SKM-1 (cell line): Measurements from ENCODE around the gene FECH.
"Not testable (repeated sequence)": the region's sequence is repeated elsewhere in the genome, so short reads cannot be mapped to it uniquely, and the experiment has no call there.

ENCODE experiments used
- DNase-seq: peaks from one replicate; lab custom pipeline; 2025; ENCODE audit not compliant: unreplicated experiment; lab: John Stamatoyannopoulos, UW

Gene FECH

DNA sequence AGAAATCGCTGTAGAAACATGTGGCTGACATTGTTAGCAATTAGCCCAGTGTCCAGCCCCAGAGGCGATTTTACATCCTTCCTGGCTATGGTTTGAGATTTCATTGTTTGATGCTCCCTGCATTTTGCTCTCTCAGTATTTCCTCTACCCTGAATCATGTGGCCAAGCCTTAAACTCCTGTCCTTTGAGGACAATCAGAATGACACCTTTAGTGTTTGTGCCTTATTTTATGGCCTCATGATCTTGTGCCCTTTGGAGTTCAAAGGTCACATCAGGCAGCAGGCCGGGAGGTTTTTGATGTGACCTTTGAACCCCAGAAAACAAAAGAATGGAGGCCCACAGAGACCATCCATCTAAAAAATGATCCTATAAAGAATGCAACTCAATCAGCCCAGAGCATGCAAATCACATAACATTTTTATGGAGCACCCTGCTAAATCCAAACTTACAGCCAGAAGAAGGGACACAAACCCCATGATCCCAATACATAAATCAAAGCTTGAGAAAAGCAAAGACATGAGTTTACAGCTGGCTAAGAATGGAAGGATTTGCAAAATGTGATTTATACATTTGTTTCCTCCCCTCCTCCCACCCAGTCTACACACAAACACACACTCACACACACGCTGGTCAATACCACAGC is 52.5 kb downstream of the FECH start:
- DNase-seq = no peak

DNA sequence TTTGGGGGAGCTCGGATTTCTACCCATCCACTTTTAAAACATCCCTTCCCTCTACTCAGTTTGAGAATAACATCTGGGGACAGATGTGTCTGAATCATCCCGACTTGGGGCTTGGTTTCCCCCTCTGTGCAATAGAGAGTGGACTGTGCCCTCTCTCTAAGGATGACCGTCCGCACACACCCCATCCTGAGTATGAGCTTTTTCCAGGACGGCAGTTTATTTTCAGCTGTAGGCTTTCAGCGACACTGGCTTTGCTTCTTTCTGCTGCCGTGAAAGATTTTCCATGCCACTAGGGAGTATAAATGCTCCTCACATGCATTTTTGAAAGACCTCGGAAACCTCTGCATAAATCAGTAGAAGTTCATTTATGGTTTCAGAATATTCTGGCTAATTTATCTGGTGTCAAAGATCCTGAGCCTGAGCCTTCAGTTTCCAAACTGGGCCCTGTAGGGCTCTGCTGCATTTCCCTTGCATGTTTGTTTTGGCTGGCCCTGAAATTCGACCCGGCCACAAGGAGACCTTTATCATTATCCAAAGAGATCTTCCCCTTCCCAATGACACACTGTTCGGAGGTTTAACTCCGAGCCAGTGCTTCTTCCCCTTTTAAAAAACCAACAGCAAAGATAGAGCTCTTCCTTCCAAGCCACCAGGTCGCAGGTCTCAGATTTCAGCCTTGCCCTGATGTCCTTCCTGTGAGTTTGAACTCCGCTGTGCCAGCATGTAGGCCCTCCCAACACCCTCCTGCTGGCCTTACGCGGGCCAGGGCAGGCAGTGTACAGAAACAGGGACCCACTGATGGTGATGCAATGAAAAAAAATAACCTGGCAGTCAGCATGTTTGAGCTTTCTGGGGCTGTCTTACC is 53.3 kb downstream of the FECH start:
- peak; percentile 75 for DNase-seq

DNA sequence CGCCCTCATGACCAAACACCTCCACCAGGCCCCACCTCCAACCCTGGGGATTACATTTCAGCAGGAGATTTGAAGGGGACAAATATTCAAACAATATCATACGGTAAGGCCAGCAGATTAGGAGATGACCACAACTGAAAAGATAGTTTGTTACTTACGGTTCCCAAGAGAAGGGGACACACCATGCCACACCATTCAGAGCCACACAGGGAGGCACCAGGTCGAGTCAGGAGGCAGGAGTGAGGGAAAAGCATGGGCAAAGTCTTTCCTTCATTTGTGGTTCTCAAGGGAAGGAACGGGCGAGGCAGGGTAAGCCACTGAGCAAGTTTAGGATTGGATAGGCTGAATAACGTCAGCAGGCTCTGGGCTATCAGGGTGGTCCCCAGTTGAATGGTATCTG is 57.4 kb downstream of the FECH start:
- DNase-seq = no peak

DNA sequence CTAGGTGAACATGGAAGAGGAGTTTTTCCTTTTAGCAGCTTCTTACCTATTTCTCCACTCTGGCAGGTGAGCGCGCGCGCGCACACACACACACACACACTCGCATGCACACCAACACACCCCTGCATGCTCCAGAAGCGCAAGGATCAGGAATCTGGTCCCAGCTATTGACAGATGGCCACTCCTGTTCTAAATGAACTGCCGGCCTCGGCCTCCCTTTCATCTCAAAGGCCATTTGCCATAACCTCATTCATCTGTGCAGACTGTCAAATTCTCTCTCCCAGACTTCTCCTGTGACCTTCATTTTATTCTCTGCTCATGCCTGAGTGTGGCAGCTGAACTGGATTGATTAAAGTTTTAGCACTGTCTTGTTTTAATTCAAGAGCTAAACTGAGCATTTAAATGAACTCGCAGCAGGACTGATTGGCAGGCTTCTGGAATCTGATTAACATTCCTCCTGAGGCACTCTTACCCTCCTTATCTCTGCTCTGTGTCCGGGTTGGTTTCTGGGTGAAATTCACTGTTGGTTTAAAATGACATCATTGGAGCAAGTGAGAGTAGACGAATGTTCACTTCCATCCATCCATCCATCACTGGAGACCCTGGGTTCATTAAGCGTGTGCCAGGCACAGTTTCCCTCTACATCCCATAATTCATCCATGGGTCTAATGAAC is 58.8 kb downstream of the FECH start:
- DNase-seq = no peak

DNA sequence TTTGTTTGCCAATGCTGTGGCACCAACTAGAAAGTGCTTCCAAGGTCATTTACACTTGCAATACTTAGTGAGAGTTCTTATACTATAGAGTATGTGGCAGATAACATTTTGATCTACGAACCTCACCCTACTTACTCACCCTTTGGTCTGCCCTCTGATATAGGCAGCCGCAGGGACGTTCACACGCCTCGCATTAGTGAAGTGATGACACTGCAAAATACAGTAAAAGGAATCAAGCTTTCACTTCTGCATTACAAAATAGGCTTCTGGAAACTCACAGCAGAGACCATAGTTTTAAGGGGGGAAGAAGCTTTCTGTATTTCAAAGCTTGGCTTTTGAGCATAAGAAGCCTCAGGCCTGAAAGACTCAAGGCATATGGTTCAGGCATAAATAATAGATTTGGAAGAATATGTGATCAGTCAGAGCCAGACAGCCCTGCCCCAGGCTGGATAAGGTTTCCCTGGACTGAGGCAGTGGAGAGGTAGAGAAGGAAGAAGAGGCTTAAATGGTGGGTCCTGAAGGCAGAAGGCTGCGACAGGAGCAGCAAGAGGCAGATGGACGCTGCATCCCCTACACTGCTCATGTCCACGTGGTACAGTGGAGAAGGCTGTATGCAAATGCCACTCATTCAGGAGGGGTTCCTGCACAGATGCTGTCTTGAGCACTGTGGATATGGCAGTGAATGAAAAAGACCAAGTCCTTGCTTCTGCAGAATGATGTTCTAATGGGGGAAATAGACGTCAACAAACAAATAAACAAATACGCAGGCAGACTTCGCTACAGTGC is 63.1 kb downstream of the FECH start:
- peak; percentile 45 for DNase-seq

DNA sequence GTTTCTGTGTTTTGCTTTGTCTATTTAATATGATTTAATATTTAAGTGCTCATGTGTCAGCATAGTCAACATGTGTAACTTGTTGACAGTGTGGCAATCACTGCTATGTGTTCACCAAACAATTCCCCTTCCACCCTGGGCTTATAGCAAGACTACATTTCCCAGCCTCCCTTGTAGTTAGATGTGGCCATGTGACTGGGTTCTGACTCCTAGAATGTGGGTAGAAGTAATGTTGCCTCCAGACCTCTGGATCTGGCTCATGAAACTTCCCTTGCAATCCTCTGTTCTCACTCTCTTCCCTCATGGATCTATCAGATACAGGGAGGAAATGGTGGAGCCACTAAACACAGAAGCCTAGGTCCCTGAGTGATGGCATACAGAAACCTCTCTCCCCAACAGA is 64.2 kb downstream of the FECH start:
- DNase-seq = not testable (repeated sequence)

DNA sequence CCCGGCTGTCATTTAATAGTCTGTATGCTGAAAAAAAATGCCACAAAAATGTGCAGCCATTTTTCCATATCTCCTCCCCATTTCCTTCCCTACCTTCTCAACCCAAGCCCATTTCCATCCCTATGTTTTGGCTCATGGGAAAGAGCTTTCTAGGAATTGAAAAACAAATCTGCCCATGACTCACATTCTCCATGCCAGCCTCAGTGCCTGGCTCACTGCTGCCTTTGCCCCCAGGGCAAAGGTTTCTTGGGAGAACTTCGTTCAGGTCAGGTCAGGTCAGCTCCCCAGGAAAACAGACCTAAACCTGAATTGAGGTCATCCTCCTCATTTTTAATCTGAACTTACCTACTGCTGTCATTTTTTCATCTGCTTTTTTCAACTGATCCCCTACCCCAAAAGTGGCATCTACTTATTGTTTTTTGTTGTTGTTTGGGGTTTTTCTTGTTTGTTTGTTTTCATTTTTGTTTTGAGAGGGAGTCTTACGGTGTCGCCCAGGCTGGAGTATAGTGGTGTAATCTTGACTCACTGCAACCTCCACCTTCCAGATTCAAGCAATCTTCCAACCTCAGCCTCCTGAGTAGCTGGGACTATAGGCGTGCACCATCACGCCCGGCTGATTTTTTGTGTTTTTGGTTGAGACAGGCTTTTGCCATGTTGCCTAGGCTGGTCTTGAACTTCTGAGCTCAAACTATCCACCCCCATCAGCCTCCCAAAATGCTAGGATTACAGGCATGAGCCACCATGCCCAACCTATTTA is 66.7 kb downstream of the FECH start:
- DNase-seq = no peak

DNA sequence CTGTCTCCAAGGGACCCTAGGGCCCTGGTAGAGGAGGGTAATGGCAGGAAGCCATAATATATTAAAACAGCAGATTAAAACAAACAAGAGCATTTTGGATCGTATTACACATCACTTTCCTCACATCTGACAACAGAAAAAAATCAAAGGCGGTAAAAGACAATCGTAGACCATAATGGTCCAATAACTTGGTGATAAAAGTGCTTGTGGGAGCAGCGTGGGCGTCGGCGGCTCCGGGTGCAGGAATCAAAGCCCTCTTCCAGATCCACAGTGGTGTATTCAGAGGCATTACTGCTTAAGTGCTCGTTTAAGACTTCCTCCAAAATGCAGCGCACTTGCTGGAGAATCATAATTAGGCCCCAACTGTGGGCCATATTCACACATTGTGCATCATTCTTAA is 68.0 kb downstream of the FECH start:
- DNase-seq = no peak

DNA sequence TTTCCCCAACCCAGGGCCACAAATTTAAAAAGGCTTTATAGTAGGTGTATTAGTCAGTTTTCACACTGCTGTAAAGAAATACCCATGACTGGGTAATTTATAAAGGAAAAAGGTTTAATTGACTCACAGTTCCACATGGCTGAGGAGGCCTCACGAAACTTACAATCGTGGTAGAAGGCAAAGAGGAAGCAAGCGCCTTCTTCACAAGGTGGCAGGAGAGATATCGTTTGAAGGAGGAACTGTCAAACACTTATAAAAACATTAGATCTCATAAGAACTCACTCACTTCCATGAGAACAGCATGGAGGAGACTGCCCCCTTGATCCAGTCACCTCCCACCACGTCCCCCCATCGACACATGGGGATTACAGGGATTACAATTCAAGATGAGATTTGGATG is 70.4 kb downstream of the FECH start:
- DNase-seq = no peak

DNA sequence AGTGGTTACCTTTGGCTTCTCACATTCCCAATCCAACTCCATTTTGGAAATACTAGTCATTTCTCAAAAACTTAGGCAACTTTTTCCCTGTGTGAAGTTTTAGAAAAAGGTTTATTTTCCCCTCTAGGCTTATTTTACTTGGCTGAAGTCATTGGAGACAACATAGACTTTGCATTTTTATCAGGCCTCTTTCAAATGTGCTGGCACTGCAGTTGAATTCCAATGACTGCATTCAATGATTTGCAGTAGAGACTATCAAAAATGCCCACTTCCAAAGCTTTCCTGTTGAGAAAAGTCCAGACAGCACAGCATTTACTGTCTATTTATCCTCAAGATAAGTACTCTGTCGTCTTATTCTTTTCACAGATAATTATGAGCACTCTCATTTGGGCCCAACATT is 81.3 kb downstream of the FECH start:
- DNase-seq = no peak

DNA sequence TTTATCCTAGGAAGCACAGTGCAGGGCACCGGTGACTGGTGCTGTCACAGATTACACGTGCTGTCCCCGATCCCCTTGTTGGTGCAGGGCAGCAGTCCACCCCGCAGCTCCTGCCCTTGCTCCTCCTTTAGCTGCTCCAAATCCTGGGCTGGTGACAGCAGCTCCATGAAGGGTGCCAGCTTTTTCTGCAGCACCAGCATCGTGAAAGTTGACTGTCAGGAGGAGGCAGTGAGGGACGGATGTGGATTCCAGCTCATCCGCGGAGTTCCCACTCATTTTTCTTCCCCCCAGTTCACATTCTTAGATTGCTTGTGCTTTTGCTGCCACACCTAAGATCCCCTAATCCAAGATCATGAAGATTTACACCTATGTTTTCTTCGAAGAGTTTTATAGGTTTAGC is 83.9 kb downstream of the FECH start:
- DNase-seq = no peak

DNA sequence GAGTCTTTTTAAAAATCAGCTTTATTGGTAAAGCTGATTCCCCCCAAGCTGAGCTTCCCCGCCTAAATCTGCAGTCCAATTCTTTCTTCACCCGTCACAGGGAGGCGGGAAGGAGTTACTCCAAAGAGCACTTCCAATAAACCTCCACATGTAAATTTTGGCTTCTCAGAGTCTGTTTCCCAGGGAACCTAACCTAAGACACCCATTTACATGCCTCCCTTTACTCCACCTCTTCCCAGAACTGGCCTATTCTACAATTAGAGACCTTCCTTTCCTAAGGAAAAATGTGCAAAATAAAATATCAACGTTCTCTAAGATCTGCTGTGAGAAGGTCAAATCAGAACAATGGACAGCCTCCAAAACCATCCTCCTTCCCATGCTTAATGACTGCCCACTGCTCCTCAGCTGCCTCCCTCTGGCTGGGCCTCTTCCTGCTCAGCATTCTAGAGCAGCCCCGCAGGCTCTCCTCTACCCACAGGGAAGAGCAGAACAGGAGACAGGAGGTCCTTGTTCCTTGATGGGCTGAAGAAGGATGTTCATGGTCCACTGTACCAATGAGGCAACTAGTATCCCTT is 87.7 kb downstream of the FECH start:
- no peak for DNase-seq
